GM19238 (cell line): ENCODE data around the gene ACVRL1.

Experiments used
- DNase-seq: peaks from one replicate; pipeline ENCODE4 v3.0.0; 2011; ENCODE audit warnings: low spot score; ENCODE audit not compliant: insufficient read length

Gene ACVRL1

GRCh38 chr12:51962737-51963136 is 55.4 kb downstream of the ACVRL1 start:
- no peak for DNase-seq

GRCh38 chr12:51963477-51963876 is 56.2 kb downstream of the ACVRL1 start:
- DNase-seq: no peak

- no peak for DNase-seq
Observed at GRCh38 chr12:51969643-51970042, 62.3 kb downstream of the ACVRL1 start.

DNA sequence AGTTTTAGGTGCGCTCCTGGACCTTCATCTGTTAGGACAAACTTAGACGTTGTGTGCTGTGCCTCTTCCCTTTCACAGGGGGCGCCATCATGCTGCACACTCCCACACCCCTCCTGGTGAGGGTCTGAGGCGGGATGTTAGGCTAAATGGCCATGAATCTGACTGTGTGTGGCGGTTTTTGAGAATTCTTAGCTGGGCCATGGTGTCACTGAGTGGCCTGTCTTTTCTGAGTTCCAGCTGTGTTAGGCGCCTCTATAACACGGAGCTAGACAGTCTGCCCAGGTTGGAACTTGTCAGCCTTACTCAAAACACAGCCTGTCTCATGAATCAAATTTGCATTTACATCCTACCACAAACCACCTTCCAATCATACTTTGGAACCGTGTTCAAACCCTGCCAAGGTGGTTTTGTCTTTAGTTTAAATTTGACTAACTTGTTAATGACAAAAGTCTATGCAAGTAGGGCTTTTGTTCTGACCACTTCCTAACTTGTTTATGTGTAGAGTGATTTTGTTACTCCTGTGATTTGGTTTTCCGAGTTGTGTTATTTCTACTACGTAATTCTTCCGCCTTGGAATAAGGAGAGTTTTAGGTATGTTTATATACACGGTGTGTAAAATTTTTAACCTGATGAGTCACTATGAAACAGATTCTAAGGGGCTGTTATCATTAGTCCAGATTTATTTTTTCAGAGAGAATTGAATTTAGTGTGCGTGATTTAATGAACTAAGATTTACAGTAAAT is 63.8 kb downstream of the ACVRL1 start:
- DNase-seq: peak; percentile 57

DNA sequence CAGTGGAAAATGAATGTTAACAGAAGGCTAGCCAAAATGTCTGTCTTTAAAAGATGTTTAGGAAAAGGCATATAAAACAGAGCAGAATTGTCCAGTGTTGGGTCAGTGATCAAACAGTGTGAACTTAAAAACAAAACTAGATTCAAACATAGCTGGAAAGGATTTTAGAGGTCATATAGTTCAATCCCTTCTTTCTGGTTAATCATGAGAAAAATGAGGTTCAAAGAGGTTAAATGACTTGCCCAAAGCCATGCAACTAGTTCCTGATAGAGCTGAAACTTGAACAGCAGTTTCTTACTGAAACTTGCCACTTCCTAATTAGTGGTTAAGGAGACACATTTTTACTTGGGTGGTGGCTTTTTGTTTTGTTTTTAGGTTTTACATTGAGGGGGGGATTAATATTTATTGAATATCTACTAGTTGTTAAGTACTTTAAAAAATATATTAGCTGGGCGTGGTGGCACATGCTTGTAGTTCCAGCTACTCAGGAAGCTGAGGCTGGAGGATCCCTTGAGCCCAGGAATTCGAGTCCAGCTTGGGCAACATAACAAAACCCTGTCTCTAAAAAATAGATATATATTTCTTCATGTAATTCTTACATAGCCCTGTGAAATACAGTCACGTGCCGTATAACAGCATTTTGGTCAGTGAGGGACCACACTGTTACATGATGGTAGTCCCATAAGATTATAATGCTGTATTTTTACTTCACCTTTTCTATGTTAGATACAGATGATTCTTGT is 64.5 kb downstream of the ACVRL1 start:
- no peak for DNase-seq

DNA sequence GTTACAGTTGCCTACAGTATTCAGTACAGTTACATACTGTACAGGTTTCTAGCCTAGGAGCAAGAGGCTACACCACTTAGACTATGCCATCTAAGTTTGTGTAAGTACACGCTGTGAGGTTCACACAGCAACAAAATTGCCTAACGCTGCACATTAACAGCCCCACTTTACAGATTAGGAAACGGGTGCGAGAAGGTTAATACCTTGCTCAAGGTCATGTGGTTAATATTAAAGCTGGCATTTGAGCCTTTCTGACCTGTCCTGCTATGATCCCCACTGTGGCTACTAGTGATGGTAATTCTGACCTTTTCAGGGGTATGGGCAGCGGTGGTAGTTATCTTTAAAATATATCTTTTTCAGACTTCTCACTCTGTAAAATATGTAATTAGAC is 65.1 kb downstream of the ACVRL1 start:
- no peak for DNase-seq

DNA sequence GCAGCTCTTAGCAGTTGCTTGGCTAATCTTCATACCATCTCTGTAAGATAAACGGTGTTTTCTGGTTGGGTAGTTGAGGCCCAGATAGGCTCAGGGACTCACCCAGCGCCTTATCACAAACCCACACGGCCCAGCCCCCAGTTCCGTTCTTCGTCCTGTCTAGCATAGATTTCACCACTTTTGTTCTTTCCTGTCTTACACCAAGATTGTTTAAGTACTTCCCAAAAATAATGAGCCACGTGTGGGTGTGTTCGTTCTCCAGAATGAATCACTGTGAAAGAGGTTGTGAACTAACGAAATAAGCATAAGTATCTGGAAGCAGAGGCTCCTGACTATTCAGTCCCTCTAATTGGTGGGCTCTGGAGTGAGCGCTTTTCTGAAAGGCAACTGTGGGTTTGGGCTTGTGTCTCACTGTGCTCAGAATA is 65.6 kb downstream of the ACVRL1 start:
- DNase-seq: no peak
